Measurements from ENCODE around the gene PPP1R18. TPM values are rescaled to one million over a fixed set of nuclear protein-coding genes. Genes with fewer than 3 reads are reported as not detected.

Gene PPP1R18
- total and polyA plus RNA-seq, 9 of the 15 experiments (the other 6 are each of a cell fraction or from before 2014, with no cell fraction given), result 12.0 to 99.2 (median 42.6) TPM

GRCh38 chr6:30686908-30687658 lies 638 bp upstream of the PPP1R18 start (continued):
- TF ChIP-seq FOS (IDR thresholded peaks at IDR 0.05; ENCODE audit: extremely low read depth, insufficient read length) (no peak), HMGXB4 (CRISPR knock-in tag; IDR thresholded peaks at IDR 0.05) (no peak; the same call in 1 of the 2 replicates), NONO (IDR thresholded peaks at IDR 0.05; ENCODE audit: low read depth in 2 of 2, low read length in 1 of 2) (no peak), CBX5 (IDR thresholded peaks at IDR 0.05; ENCODE audit: borderline replicate concordance, low read depth) (no peak), ZNF695 (CRISPR knock-in tag; IDR thresholded peaks at IDR 0.05) (no peak), MCM2 (IDR thresholded peaks at IDR 0.05; ENCODE audit: low read depth) (peak; percentile 99), ATF7 (IDR thresholded peaks at IDR 0.05) (peak; percentile 68; the same call in 1 of the 2 replicates), PCBP2 (IDR thresholded peaks at IDR 0.05; ENCODE audit: low read depth, low read length, poor library complexity, severe bottlenecking) (no peak), ZNF311 (CRISPR knock-in tag; IDR thresholded peaks at IDR 0.05) (no peak), HMBOX1 (IDR thresholded peaks at IDR 0.05) (no peak), ARID2 (IDR thresholded peaks at IDR 0.05) (0 out of 2 replicates have a peak, but pooled peaks have one; percentile 15), MTA1 (IDR thresholded peaks at IDR 0.05; ENCODE audit: borderline replicate concordance) (peak; percentile 93), HSF4 (CRISPR knock-in tag; IDR thresholded peaks at IDR 0.05; ENCODE audit: borderline replicate concordance) (no peak), ARID4B (CRISPR knock-in tag; IDR thresholded peaks at IDR 0.05) (peak; percentile 95), TCFL5 (CRISPR knock-in tag; conservative IDR thresholded peaks at IDR 0.05) (no peak), GABPB2 (CRISPR knock-in tag; conservative IDR thresholded peaks at IDR 0.05) (no peak), CREBBP (IDR thresholded peaks at IDR 0.05; ENCODE audit: low read depth, low read length) (no peak), SNRNP70 (optimal IDR thresholded peaks at IDR 0.05; ENCODE audit: low read depth, low read length) (no peak), YBX1 (IDR thresholded peaks at IDR 0.05) (no peak), ZNF431 (CRISPR knock-in tag; IDR thresholded peaks at IDR 0.05) (no peak), ELF1 (tag; IDR thresholded peaks at IDR 0.05) (no peak; the same call in 1 of the 2 replicates), ESRRB (CRISPR knock-in tag; IDR thresholded peaks at IDR 0.05; ENCODE audit: borderline replicate concordance) (no peak), NFE2L1 (tag; IDR thresholded peaks at IDR 0.05; ENCODE audit: borderline replicate concordance, low read depth) (no peak)
